ENCODE data around the gene KRTAP10-1. TPM values are rescaled to one million over a fixed set of nuclear protein-coding genes. Genes with fewer than 3 reads are reported as not detected.

Gene KRTAP10-1
- total RNA-seq, 1 experiment from 2014 or later: not detected

GRCh38 chr21:44496564-44497550 is 43.1 kb downstream of the KRTAP10-1 start:
- H3K36me3 Mint-ChIP-seq (ENCODE audit: insufficient read depth, unreplicated experiment): no peaks in the 10 kb centered on the region
- H3K27me3 ChIP-seq (replicated peaks; ENCODE audit: control insufficient read depth, insufficient read depth, low read length): no peaks in the 10 kb centered on the region
- H3K4me3 Mint-ChIP-seq (ENCODE audit: unreplicated experiment): no peak overlapping the region
- TF ChIP-seq CTCF (IDR thresholded peaks at IDR 0.05; ENCODE audit: insufficient read depth in 1 of 2, low read depth in 1 of 2, low read length in 1 of 2, severe bottlenecking in 1 of 2, unreplicated experiment in 1 of 2): no peak
- no peaks in the 10 kb centered on the region for H3K4me1 Mint-ChIP-seq (ENCODE audit: low read depth, unreplicated experiment)
- no peak for DNase-seq
- intact Hi-C loops (cut with micrococcal nuclease; ENCODE audit: unreplicated experiment): no loop called here
- H3K4me3 ChIP-seq (ENCODE audit: low read depth, low read length): no peak overlapping the region
- H3K9me3 Mint-ChIP-seq (ENCODE audit: unreplicated experiment): peaks cover 17% of the 10 kb centered on the region
- H3K9me3 ChIP-seq: peaks cover 14% of the 10 kb centered on the region; the same call in 1 of the 2 replicates
- no peaks in the 10 kb centered on the region for H3K27me3 Mint-ChIP-seq (ENCODE audit: insufficient read depth, unreplicated experiment)
- POLR2A ChIA-PET: no interaction called here
- H3K36me3 ChIP-seq (ENCODE audit: control insufficient read depth, insufficient read depth, low read length): no peaks in the 10 kb centered on the region
- CTCF ChIA-PET: interaction anchor here (0.8 kb wide), 1 partner anchor 189 kb away, joined by 11 read pairs; no protein-coding TSS in a partner anchor
- no peak overlapping the region for H3K27ac Mint-ChIP-seq (ENCODE audit: unreplicated experiment)
- BruUV-seq (replicated peaks): no TSS peak
- H3K4me1 ChIP-seq: no peaks in the 10 kb centered on the region

- TF ChIP-seq CTCF (IDR thresholded peaks at IDR 0.05; ENCODE audit: insufficient read depth in 1 of 2, low read depth in 1 of 2, low read length in 1 of 2, severe bottlenecking in 1 of 2, unreplicated experiment in 1 of 2): no peak
- POLR2A ChIA-PET: no interaction called here
- Histone ChIP-seq H3K9me3 (peaks cover 14% of the 10 kb centered on the region; the same call in 1 of the 2 replicates), H3K4me1 (no peaks in the 10 kb centered on the region), H3K27me3 (replicated peaks; ENCODE audit: control insufficient read depth, insufficient read depth, low read length) (no peaks in the 10 kb centered on the region), H3K36me3 (ENCODE audit: control insufficient read depth, insufficient read depth, low read length) (no peaks in the 10 kb centered on the region), H3K4me3 (ENCODE audit: low read depth, low read length) (no peak overlapping the region)
- Mint-ChIP-seq H3K9me3 (ENCODE audit: unreplicated experiment) (peaks cover 20% of the 10 kb centered on the region), H3K36me3 (ENCODE audit: insufficient read depth, unreplicated experiment) (no peaks in the 10 kb centered on the region), H3K27me3 (ENCODE audit: insufficient read depth, unreplicated experiment) (no peaks in the 10 kb centered on the region), H3K4me3 (ENCODE audit: unreplicated experiment) (no peak overlapping the region), H3K4me1 (ENCODE audit: low read depth, unreplicated experiment) (no peaks in the 10 kb centered on the region), H3K27ac (ENCODE audit: unreplicated experiment) (no peak overlapping the region)
- intact Hi-C loops (cut with micrococcal nuclease; ENCODE audit: unreplicated experiment): no loop called here
- DNase-seq: no peak
- BruUV-seq (replicated peaks): no TSS peak
- CTCF ChIA-PET: interaction anchor here (0.6 kb wide), 1 partner anchor 305 kb away, joined by 3 read pairs; no protein-coding TSS in a partner anchor
Observed at GRCh38 chr21:44495611-44496563, 44.1 kb downstream of the KRTAP10-1 start.

GRCh38 chr21:44494956-44495355 is 45.0 kb downstream of the KRTAP10-1 start:
- peaks cover 3% of the 10 kb centered on the region for H3K4me1 Mint-ChIP-seq (ENCODE audit: low read depth, unreplicated experiment)
- H3K4me3 Mint-ChIP-seq (ENCODE audit: unreplicated experiment): no peak overlapping the region
- H3K27me3 Mint-ChIP-seq (ENCODE audit: insufficient read depth, unreplicated experiment): no peaks in the 10 kb centered on the region
- H3K9me3 Mint-ChIP-seq (ENCODE audit: unreplicated experiment): peaks cover 20% of the 10 kb centered on the region
- TF ChIP-seq CTCF (IDR thresholded peaks at IDR 0.05; ENCODE audit: insufficient read depth in 1 of 2, low read depth in 1 of 2, low read length in 1 of 2, severe bottlenecking in 1 of 2, unreplicated experiment in 1 of 2): no peak
- no peaks in the 10 kb centered on the region for H3K36me3 ChIP-seq (ENCODE audit: control insufficient read depth, insufficient read depth, low read length)
- H3K4me1 ChIP-seq: no peaks in the 10 kb centered on the region
- H3K27me3 ChIP-seq (replicated peaks; ENCODE audit: control insufficient read depth, insufficient read depth, low read length): no peaks in the 10 kb centered on the region
- BruUV-seq (replicated peaks): no TSS peak
- intact Hi-C loops (cut with micrococcal nuclease; ENCODE audit: unreplicated experiment): no loop called here
- no peak overlapping the region for H3K4me3 ChIP-seq (ENCODE audit: low read depth, low read length)
- H3K36me3 Mint-ChIP-seq (ENCODE audit: insufficient read depth, unreplicated experiment): no peaks in the 10 kb centered on the region
- DNase-seq: no peak
- ChIA-PET CTCF (no interaction called here), POLR2A (no interaction called here)
- no peak overlapping the region for H3K27ac Mint-ChIP-seq (ENCODE audit: unreplicated experiment)
- H3K9me3 ChIP-seq: peaks cover 14% of the 10 kb centered on the region
